GM18505 (cell line): ENCODE measurements around the gene GPRC5C.

ENCODE experiments used
- ATAC-seq: cut with Tn5 transposase; IDR thresholded peaks from one replicate; pipeline ENCODE4 v1.9.1; 2021; ENCODE audit not compliant: unreplicated experiment
- POLR2A ChIP-seq: IDR thresholded peaks from 4 replicates; pipeline ENCODE4 v1.6.1; 2011; ENCODE audit warnings: borderline replicate concordance; ENCODE audit not compliant: insufficient read depth, insufficient read length; ENCODE audit errors: extremely low read depth

Gene GPRC5C

GRCh38 chr17:74454197-74455024 is 22.5 kb downstream of the GPRC5C start:
- no peak for TF ChIP-seq POLR2A
- peak; percentile 32 for ATAC-seq

- ATAC-seq = no peak
- TF ChIP-seq POLR2A = no peak
Measured at GRCh38 chr17:74455025-74455545, 23.2 kb downstream of the GPRC5C start.

GRCh38 chr17:74455821-74456220 is 23.9 kb downstream of the GPRC5C start:
- TF ChIP-seq POLR2A = no peak
- no peak for ATAC-seq

GRCh38 chr17:74457146-74457819 is 25.4 kb downstream of the GPRC5C start:
- no peak for TF ChIP-seq POLR2A
- ATAC-seq = no peak

- no peak for TF ChIP-seq POLR2A
Measured at GRCh38 chr17:74457820-74458166, 25.9 kb downstream of the GPRC5C start.

GRCh38 chr17:74458835-74459234 is 26.9 kb downstream of the GPRC5C start:
- no peak for ATAC-seq

More at GRCh38 chr17:74457820-74458166, 25.9 kb downstream of the GPRC5C start:
- no peak for ATAC-seq

GRCh38 chr17:74459622-74460021 is 27.7 kb downstream of the GPRC5C start:
- ATAC-seq = no peak
- TF ChIP-seq POLR2A = no peak

More at GRCh38 chr17:74458835-74459234, 26.9 kb downstream of the GPRC5C start:
- TF ChIP-seq POLR2A = no peak

- no peak for ATAC-seq
- no peak for TF ChIP-seq POLR2A
Measured at GRCh38 chr17:74460241-74460640, 28.4 kb downstream of the GPRC5C start.

- no peak for TF ChIP-seq POLR2A
- ATAC-seq = no peak
Measured at GRCh38 chr17:74460996-74461395, 29.1 kb downstream of the GPRC5C start.

- TF ChIP-seq POLR2A = no peak
- no peak for ATAC-seq
Measured at GRCh38 chr17:74461611-74462010, 29.7 kb downstream of the GPRC5C start.

GRCh38 chr17:74464730-74465377 is 33.0 kb downstream of the GPRC5C start:
- no peak for ATAC-seq
- no peak for TF ChIP-seq POLR2A

- no peak for TF ChIP-seq POLR2A
- no peak for ATAC-seq
Measured at GRCh38 chr17:74465378-74466110, 33.7 kb downstream of the GPRC5C start.
